ENCODE data around the gene MICAL3.

DNA sequence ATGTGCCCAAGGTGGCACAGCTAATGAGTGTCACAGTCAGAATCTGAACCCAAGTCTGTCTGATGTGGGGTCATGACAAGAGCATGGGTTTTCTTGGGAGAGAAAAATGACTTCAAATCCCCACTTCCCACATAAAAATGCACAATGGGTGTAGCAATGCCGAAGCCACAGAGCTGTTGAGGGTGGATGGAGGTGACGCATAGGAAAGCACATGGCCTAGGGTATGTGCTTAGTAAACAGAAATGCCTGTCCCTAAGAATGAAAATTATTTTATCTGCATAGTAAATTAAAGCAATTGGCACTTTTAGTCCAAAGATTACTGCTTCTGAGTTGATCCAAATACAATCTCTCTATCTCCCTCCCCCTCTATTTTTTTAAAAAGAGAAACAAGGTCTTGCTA is 10.9 kb downstream of the MICAL3 start:
- TF ChIP-seq POLR2AphosphoS5 (IDR thresholded peaks at IDR 0.05; ENCODE audit: borderline replicate concordance, low read depth, low read length) (no peak), EZH2 (IDR thresholded peaks at IDR 0.05) (no peak)
